ENCODE data around the gene MOG. TPM values are rescaled to one million over a fixed set of nuclear protein-coding genes. Genes with fewer than 3 reads are reported as not detected.
"Not testable (repeated sequence)": the region's sequence is repeated elsewhere in the genome, so short reads cannot be mapped to it uniquely, and the experiment has no call there.

MOG gene
- total RNA-seq, 2 donors from 2014 or later: 0.69 TPM; not detected in 1

DNA sequence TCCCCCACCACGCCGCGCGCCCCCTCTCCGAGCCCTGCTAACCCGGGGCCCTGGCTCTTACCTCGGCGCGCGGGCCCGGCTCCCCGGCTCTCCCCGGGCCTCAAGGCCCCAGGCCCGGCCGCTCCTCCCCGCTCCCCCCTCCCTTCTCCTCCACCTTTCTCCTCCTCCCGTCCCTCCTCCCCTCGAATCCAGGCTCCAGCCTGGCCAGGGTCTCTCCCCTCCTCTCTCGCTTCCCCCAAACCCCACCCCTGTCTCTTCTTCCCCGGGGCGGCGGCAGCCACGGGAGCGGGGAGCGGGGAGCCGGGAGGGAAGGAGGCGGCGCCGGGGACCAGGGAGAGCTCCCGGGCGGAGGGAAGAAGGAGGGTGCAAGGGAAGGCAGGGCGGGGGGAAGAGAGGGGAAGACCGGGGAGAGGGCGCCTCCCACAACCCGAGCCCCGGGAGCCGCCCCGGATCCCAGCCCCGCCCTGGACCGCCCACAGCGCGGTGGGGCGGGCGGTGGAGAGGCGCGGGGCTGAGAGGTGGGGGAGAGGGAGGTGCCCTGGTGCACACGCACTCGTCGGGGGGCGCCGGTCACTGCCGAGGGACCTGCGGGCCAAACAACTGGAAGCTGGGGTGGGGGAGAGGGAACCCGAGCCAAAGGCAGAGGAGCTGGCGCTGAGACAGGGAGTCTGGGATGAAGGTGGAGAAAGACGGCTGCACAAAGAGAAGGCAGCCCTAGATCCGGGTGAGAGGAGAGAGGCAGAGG is 23.9 kb upstream of the MOG start, which contains the start of gene GABBR1:
Gene GABBR1, minus strand, starts transcription at position 395 of the 745 bp plus-strand sequence. CDS start 798 bp downstream, outside the sequence.
- intact Hi-C loops (cut with DNase I): no loop called here
- DNase-seq (ENCODE audit: low spot score): peak; percentile 95

DNA sequence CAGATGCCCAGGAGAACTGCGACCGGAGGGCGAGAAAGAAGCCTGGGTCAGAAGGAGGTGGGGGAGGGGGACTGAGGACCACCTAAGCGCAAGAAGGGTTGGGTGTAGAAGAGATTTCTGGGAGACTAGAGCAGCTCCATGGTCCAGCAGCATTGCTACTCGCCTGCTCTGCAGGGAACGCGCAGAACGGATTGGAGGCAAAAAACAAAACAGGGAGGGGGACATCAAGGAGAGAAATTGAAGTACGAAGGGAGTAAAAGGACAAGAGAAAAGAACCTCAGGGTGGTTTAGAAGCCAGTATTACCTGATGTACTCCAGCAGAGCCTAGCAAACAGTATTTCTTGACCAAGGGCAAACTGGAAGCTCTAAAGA is 23.4 kb upstream of the MOG start:
- no peak for DNase-seq (ENCODE audit: low spot score)
- intact Hi-C loops (cut with DNase I): no loop called here

DNA sequence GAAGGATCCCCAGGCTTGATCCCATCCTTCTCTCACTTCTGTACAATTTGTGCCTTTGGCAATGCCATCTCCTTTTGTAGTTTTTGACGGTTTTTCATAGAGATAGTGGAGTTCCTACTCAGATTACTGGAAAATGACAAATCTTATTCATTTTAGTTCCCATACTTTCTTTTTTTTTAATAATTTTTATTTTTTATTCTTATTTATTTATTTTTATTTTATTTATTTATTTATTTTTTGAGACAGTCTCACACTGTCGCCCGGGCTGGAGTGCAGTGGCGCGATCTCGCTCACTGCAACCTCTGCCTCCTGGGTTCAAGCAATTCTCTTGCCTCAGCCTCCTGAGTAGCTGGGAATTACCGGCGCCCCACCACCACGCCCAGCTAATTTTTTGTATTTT is 19.6 kb upstream of the MOG start:
- no peak for DNase-seq (ENCODE audit: low spot score)
- intact Hi-C loops (cut with DNase I): no loop called here

DNA sequence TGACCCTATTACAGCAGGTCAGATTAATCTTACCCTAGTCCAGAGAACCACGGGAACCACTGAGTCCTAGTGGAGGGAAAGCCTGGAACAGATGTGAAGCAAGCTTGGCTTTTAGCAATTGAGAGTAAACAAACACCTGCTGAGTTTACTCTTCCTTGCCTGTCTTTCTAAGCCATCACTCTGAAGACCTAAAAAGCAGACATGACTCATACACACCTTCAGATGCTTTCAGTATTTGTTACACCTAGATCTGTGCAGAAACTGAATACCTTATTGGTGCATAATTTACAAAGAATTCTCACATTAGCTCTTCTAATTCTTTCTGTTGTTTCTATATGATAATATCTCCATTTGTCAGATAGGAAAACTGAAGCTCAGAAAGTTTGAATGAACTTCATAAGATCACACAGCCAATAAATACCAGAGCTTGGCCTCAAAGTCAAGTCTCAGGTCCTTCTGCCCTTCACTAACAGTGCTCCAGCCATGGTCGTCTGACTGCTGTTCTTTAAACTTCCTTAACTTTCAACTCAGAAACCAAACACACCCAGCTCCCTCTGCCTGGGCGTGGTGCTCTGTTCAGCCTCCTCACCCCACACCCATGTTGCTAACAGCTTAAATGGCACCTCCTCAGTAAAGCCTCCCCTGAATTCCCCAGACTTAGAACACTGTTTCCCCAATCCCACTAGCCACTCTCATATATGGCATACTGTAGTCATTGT is 15.3 kb upstream of the MOG start:
- DNase-seq (ENCODE audit: low spot score): no peak
- intact Hi-C loops (cut with DNase I): no loop called here

DNA sequence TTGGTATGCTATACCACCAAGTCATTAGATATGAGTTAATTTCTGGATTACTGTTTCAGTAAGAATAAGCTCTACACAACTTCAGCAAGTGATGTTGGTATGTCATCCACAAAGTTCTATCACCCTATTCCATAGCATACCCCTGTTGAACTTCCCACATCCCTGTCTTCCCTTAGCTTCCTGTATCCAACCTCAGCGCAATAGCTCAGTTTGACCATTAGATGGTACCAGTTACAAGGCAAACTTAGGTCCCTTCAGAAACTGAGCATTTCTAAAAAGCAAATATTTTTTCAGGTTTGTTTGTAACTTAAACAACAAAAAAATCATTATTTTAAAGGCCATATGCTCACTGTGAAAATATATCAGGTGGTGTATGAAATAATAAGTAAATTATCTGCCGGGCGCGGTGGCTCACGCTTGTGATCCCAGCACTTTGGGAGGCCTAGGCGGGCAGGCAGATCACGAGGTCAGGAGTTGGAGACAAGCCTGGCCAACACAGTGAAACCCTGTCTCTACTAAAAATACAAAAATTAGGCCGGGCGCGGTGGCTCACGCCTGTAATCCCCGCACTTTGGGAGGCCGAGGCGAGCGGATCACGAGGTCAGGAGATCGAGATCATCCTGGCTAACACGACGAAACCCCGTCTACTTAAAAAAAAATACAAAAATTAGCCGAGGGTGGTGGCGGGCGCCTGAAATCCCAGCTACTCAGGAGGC is 8.8 kb upstream of the MOG start:
- DNase-seq (ENCODE audit: low spot score): no peak
- intact Hi-C loops (cut with DNase I): no loop called here

DNA sequence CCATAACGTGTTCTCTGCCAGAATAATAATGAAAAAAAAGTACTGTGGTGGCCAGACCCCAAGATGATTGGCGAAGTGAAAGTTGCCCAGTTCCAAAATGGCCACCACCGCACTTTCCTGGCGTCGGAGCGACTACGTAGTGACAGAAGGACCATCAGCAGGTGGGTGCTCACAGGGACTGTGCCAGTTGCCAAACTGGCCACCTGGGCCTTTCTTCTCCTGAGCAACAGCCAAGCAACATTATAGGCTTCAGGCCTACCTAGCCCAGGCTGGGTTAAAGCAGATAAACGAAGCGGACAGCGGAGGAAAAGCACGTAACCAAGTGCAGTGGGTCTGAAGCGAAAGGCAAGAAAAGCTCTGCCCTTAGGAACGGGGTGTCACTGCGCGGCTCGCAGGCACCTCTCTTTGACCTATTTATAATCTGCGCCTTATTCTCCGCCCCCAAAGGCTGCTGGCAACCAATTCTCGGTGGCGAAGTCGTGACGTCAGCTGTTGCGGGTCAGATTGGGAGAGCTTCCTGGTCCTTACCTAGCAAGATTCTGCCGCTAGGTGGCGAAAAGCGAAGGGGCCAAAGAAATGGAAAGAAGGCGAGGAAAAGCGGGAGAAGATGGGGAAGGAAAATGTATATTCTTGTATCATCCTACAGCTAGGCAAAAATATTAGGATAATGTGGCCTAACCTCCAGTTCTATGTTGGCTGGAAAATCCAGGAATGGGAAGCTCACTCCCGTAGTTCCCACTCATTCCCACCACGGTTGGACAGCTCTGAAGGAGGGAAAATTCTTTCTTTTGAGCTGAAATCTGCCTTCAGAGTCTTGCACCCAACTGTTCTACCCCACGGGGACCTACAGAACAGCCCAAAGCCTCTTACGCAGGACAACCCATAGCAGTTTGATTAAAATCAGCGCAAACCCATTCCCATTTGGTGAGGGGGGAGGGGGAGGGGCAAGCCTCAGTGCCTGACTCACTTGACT is 6.9 kb upstream of the MOG start:
- intact Hi-C loops (cut with DNase I): loop anchor here in 1 of 2 donors (5.0 kb wide), 1 partner anchor 37 kb away; no protein-coding TSS in a partner anchor
- peak; percentile 100 for DNase-seq (ENCODE audit: low spot score)

DNA sequence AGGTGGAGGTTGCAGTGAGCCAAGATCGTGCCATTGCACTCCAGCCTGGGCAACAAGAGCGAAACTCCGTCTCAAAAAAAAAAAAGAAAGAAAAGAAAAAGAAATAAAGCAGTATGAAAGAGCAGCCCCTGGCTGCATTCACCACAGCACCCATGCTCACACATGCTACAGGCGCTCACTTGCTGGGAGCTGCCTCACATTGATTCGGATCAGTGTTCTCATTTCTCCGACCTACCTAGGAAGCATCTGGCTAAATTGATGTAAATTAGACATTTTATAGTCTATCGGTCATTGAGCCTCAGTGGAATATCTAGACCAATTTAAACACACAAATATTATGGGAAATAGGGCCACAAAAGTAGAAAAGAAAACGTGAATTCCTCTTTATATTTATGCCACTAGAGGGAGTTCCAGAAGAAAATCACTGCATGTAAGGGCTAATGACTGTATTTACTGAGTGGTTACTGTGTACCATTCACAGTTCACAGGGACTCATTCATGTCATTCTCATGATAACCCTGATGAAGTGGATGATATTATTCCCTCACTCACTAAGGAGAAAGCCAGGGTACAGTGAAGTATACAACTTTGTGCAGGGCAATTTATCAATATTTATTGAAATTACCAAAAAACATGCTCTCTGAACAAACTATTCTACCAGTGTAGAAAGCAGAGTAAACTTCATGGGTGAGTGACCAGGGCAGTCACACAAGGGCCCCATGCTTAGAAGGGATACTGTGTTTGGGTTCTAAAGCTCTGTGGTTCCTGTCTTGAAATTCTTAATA is 5.3 kb upstream of the MOG start:
- DNase-seq (ENCODE audit: low spot score): no peak
- intact Hi-C loops (cut with DNase I): loop anchor here in 1 of 2 donors (5.0 kb wide), 1 partner anchor 36 kb away; no protein-coding TSS in a partner anchor

DNA sequence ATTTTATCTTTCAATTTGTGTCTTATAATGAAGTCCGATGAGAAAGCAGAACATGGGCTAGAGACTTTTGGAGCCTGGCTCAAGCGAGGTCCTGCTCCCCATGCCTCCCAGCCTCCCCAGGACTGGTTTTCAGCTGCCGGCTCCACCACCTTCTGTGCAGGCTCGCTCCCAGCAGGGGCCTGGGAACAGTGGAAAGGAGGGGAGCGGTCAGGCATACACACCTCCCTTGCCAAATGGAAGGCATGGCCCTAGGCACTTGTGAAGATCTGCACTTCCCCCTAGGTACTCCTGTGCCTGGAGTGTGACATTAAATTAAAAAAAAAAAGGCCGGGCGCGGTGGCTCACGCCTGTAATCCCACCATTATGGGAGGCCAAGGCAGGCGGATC is 4.7 kb upstream of the MOG start:
- intact Hi-C loops (cut with DNase I): loop anchor here in 1 of 2 donors (5.0 kb wide), 1 partner anchor 35 kb away; no protein-coding TSS in a partner anchor

DNA sequence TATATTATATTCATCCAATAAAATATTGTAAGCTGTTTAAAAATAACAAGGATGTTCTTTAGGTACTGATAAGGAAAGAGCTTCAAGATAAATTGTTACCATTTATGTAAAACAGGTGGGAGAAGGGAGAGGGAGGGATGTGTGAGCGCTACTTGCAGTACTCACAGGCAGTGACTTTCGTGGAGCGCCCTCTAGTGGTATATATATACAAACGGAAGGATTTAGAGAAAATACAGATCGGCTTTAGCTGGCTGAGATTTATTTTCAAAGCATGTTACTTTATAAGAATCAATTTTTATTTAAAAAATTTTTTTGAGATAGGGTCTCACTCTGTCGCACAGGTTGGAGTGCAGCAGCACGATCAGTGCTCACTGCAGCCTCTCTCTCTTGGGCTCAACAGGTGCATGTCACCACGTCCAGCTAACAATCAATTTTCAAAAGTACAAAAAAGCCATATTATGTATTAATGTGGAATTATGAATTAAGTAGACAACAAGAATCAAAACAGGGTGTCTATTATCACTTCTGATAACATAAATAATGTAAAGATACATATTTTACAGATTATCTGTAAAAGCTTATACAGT is 3.3 kb upstream of the MOG start:
- DNase-seq (ENCODE audit: low spot score): no peak
- intact Hi-C loops (cut with DNase I): loop anchor here in 1 of 2 donors (5.0 kb wide), 1 partner anchor 34 kb away; no protein-coding TSS in a partner anchor

More for the DNA sequence above, 4.7 kb upstream of the MOG start:
- DNase-seq (ENCODE audit: low spot score): no peak

DNA sequence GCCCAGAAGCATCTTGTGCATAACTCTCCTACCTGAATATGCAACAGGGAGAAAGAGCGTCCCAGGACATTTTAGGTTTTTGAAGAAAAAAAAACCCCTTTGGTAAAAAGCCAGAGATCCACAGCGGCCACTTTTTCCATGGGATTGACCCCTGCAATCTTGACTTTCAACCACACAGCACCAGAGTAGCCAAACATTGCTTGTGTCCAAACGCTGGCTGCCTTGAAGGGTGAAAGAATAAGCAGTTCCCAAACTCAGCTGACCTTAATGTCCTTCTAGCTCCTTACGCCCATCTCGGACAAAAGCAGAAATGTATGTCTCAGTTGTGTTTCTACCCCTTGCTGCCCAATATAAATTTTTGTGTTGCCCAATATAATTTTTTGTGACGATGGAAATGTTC is 1.2 kb upstream of the MOG start:
- no peak for DNase-seq (ENCODE audit: low spot score)
- intact Hi-C loops (cut with DNase I): no loop called here

DNA sequence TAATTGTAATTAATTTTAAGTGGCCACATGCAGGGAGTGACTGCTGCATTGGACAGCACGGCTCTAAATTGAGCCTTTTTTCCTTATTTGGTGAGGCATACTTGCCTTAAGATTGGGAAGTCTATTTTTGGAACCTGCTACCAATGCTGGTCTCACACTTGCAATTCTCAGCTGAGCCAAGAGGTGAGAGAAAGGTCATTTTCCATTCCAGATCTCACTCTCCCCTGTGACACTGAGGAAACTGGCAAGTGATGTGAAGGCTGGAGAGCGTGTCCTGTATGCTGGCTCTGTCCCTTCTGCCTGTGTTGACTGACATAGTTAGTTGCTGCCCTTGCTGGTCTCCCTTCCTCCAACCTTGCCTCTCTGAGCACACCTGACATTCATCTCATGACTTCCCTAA is 735 bp upstream of the MOG start:
- intact Hi-C loops (cut with DNase I): no loop called here
- DNase-seq (ENCODE audit: low spot score): no peak

DNA sequence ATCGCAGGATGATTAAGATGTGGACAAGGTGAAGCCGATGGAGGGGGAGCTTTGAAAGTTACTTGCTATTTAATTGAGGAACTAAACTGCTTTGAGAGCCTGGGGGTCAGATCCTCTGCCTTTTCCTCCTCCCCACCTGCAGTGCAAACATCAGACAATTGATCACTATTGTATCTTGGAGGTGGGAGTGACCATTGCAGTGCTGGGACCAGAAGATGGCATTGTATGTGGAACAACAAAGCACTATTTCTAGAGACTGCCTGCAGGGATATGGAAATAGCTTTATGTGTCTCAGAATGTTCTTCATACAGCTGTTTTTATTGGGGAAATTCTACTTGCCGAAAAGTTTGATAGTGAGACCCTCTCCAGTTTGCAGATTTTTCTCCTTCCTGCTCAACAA is 4.2 kb downstream of the MOG start:
- DNase-seq (ENCODE audit: low spot score): no peak
- intact Hi-C loops (cut with DNase I): no loop called here

DNA sequence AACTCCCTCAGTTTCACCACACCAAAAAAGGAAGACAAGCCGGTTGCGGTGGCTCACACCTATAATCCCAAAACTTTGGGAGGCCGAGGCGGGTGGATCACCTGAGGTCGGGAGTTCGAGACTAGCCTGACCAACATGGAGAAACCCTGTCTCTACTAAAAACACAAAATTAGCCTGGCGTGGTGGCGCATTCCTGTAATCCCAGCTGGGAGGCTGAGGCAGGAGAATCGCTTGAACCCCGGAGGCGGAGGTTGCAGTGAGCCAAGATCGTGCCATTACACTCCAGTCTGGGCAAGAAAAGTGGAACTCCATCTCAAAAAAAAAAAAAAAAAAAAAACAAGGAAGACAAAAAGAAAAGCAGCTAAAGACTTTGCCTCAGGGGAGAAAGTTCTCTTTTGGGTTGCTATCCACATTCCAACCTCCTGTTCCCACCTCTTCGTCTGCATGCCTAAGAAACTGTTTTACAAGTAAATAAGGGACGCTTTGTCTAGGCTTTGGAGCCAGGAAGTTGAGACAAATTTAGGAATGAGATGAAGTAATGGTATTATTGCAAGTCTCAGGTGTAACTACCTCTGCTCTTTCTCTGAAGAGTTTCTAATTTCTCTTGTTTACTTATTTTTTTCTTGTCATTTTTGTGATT is 4.7 kb downstream of the MOG start:
- intact Hi-C loops (cut with DNase I); DNase-seq (ENCODE audit: low spot score): not testable (repeated sequence)

DNA sequence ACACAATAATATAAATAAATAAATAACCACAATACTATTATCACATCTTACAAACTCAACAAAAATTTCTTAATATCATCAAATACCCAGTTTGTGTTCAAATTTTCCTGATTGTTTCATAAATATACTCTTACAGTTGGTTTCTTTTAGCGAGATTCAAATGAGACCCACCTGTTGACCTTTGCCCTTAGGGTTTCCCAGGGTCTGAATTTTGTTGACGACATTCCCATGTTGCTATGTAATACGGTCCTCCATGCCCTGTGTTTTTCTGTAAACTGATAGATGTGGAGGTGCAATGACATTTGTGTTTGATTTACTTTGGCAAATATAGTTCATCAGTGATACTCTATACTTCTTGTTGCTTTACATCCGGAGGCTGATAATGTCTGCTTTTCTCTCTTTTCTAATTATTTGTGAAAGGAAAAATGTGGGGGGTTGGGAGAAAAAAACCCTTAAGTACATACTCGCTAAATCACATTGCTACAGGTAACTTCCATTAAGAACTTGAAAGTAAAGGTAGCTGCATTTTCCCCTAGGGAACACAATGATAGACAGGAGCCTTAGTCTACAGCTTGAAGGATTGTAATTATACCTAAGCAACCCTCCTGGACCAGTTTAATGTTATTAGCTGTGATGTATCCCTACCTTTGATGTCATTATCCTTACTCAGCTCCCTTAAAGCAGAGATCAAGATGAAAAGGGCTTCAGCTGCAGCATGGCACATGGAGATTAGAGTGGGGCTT is 6.6 kb downstream of the MOG start:
- intact Hi-C loops (cut with DNase I): no loop called here
- DNase-seq (ENCODE audit: low spot score): no peak

DNA sequence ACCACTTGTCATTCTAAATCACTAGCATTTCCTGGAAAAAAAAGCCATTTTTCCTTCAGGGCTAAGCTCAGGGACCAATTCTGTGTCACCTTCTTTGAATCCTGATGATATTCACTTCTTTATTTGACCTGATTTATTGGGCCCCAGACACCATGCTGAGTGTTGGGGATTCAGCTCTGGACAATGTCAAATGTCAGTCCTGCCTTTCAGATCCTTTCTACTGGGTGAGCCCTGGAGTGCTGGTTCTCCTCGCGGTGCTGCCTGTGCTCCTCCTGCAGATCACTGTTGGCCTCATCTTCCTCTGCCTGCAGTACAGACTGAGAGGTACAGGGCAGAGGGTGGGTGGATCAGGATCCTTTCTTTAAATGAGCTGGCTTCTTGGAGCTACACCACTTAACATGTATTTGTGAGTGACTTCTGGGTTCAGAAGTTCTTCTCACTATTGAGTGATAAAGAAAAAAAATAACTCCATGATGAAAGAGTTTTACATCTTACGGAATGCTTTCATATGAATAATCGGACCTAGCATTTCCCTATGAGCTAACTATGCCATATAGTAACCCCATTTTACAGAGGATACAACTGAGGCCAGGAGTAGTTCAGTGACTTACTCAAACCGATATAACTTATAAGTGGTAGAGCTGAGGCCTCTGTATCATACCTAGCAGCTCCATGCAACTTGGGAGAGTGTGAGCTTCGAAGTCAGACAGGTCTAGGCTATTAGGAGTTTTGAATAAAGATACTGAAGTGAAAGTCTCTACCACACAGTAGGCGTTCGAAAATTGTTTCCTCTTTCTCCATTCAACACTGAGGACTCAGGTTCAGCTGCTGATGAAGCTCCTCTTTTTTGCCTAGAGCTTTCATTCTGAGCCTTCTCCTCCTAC is 9.3 kb downstream of the MOG start:
- no peak for DNase-seq (ENCODE audit: low spot score)

DNA sequence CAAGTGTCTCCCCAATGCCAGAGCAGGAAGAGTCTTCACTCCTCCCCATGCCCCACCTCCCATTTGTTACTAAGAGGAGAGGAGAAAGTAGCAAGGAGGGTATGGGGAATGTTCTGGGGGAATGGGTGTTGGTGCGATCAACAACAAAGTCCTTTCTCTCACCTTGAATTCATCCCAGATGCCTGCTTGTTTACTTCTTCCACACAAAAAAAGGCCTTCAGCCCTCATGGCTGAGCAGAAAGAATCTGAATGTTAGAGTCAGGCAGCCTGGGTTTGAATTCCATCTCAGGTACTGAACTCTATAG is 9.9 kb downstream of the MOG start:
- intact Hi-C loops (cut with DNase I): no loop called here

More for the DNA sequence above, 9.3 kb downstream of the MOG start:
- intact Hi-C loops (cut with DNase I): no loop called here

More for the DNA sequence above, 9.9 kb downstream of the MOG start:
- no peak for DNase-seq (ENCODE audit: low spot score)
